Measurements from ENCODE around the gene CWC22. TPM values are rescaled to one million over a fixed set of nuclear protein-coding genes. Genes with fewer than 3 reads are reported as not detected.

The CWC22 gene
- total RNA-seq, 1 donor from 2014 or later: 12.0 TPM

- TF ChIP-seq CTCF (IDR thresholded peaks at IDR 0.05; ENCODE audit: partially characterized antibody, unreplicated experiment): no peak
- Mint-ChIP-seq H3K36me3 (ENCODE audit: unreplicated experiment) (peaks cover 6% of the 10 kb centered on the region), H3K9me3 (ENCODE audit: unreplicated experiment) (no peaks in the 10 kb centered on the region), H3K27ac (ENCODE audit: unreplicated experiment) (no peak overlapping the region), H3K4me1 (ENCODE audit: low read depth, unreplicated experiment) (no peaks in the 10 kb centered on the region), H3K27me3 (ENCODE audit: unreplicated experiment) (no peaks in the 10 kb centered on the region), H3K4me3 (ENCODE audit: unreplicated experiment) (no peak overlapping the region)
- DNase-seq: no peak
Observed at GRCh38 chr2:179899666-179900065, 107.4 kb downstream of the CWC22 start.

GRCh38 chr2:179898873-179899272 is 108.2 kb downstream of the CWC22 start:
- H3K27ac Mint-ChIP-seq (ENCODE audit: unreplicated experiment): no peak overlapping the region
- H3K36me3 Mint-ChIP-seq (ENCODE audit: unreplicated experiment): peaks cover 6% of the 10 kb centered on the region
- no peaks in the 10 kb centered on the region for H3K9me3 Mint-ChIP-seq (ENCODE audit: unreplicated experiment)
- peak; percentile 49 for TF ChIP-seq CTCF (IDR thresholded peaks at IDR 0.05; ENCODE audit: partially characterized antibody, unreplicated experiment)
- no peak overlapping the region for H3K4me3 Mint-ChIP-seq (ENCODE audit: unreplicated experiment)
- no peaks in the 10 kb centered on the region for H3K4me1 Mint-ChIP-seq (ENCODE audit: low read depth, unreplicated experiment)
- DNase-seq: peak; percentile 47
- no peaks in the 10 kb centered on the region for H3K27me3 Mint-ChIP-seq (ENCODE audit: unreplicated experiment)

Other genes with a start within 250 kb of the CWC22 start
- not detected for gene ZNF385B, start 145.7 kb downstream of the CWC22 start, total RNA-seq (ENCODE audit: unreplicated experiment)